ENCODE measurements around the gene CHST10. TPM values are rescaled to one million over a fixed set of nuclear protein-coding genes. Genes with fewer than 3 reads are reported as not detected.

Gene CHST10
- total and polyA plus RNA-seq, 12 donors = 5.1 to 11.8 (median 8.9) TPM

DNA sequence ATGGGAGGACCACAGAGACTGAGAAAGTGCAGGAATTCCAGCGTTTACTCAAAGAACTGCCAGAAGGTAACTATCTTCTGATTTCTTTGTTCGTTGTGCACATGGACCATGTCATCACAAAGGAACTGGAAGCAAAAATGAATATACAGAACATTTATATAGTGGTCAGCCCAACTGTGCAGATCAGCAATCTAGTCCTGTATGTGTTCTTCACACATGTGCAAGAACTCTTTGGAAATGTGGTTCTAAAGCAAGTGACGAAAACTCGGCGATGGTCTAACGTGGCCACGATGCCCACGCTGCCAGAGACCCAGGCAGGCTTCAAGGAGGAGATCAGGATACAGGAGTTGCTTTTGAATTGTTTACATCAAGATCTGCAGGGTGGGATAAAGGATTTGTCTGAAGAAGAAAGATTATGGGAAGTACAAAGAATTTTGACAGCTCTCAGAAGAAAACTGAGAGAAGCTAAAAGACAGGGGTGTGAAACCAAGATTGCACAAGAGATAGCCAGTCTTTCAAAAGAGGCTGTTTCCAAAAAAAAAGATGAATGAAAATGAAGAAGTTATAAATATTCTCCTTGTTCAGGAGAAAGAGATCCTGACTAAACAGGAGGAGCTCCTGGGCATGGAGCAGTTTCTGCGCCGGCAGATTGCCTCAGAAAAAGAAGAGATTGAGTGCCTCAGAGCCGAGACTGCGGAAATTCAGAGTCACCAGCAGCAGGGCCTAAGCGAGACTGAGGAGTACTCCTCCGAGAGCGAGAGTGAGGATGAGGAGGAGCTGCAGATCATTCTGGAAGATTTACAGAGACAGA lies 8.3 kb upstream of the CHST10 start:
- DNase-seq = no peak
- Histone ChIP-seq H3K27ac (no peak overlapping the region), H3K27me3 (peaks cover 0 to 5% (median 0%) of the 10 kb centered on the region in 7 donors), H3K4me1 (peaks cover 0 to 3% (median 0%) of the 10 kb centered on the region in 9 donors), H3K4me3 (no peak overlapping the region), H3K36me3 (no peaks in the 10 kb centered on the region), H3K9me3 (peaks cover 0 to 6% (median 0%) of the 10 kb centered on the region in 11 donors)
- intact Hi-C loops (cut with DNase I) = loop anchor here in 3 of 10 donors (10.0 kb wide), 2 partner anchors 129 to 139 kb away; partner anchors contain the start of gene PDCL3 (in 1 of the 3)
- ATAC-seq = no peak
- WGBS, 2 donors = 83 to 89% methylated on average over 15 of the region's 15 CpGs
- TF ChIP-seq, protein P1, sequence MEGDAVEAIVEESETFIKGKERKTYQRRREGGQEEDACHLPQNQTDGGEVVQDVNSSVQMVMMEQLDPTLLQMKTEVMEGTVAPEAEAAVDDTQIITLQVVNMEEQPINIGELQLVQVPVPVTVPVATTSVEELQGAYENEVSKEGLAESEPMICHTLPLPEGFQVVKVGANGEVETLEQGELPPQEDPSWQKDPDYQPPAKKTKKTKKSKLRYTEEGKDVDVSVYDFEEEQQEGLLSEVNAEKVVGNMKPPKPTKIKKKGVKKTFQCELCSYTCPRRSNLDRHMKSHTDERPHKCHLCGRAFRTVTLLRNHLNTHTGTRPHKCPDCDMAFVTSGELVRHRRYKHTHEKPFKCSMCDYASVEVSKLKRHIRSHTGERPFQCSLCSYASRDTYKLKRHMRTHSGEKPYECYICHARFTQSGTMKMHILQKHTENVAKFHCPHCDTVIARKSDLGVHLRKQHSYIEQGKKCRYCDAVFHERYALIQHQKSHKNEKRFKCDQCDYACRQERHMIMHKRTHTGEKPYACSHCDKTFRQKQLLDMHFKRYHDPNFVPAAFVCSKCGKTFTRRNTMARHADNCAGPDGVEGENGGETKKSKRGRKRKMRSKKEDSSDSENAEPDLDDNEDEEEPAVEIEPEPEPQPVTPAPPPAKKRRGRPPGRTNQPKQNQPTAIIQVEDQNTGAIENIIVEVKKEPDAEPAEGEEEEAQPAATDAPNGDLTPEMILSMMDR (IDR thresholded peaks at IDR 0.05) = no peak

DNA sequence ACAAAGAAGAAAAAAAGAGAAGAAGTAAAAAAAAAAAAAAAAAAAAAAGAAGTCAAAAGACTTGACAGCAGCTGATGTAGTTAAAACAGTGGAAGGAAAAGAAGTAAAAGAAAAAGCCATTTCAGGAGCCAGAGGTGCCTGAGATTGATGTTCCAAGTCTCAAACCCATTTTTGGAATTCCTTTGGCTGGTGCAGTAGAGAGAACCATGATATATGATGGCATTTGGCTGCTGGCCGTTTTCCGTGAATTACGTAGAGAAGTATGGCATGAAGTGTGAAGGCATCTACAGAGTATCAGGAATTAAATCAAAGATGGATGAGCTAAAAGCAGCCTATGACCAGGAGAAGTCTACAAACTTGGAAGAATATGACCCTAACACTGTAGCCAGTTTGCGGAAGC lies 7.6 kb upstream of the CHST10 start:
- DNase-seq = no peak
- Histone ChIP-seq H3K36me3 (no peaks in the 10 kb centered on the region), H3K27ac (no peak overlapping the region), H3K27me3 (peaks cover 0 to 5% (median 0%) of the 10 kb centered on the region in 7 donors), H3K4me3 (no peak overlapping the region), H3K4me1 (peaks cover 0 to 3% (median 0%) of the 10 kb centered on the region in 9 donors), H3K9me3 (peaks cover 0 to under 1% (median 0%) of the 10 kb centered on the region in 11 donors)
- intact Hi-C loops (cut with DNase I) = loop anchor here in 3 of 10 donors (10.0 kb wide), 2 partner anchors 130 to 140 kb away; partner anchors contain the start of gene PDCL3 (in 1 of the 3)
- no peak for ATAC-seq
- TF ChIP-seq, protein P1 (IDR thresholded peaks at IDR 0.05) = no peak
- 85 to 86% methylated on average over 4 of the region's 4 CpGs for WGBS, 2 donors

DNA sequence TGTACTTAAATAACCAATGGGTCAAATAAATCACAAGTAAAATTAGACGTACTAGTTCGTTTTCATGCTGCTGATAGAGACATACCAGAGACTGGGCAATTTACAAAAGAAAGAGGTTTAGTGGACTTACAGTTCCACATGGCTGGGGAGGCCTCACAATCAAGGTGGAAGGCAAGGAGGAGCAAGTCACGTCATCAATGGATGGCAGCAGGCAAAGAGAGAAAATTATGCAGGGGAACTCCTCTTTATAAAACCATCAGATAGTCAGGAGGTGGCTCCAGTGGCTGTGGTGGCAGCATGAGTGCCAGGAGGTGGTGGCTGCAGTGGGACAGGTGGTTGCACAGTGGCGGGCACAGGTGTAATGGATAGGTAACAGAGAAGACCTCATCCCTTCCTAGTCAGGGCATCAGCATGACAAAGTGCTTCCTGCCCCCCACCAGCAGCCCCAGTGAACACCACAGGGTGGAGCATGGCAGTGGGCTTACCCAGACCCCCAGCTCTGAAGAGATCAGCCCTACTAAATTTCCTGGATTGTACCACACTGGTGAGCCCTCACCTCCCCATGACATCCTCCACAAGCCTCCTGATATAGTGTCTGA lies 6.9 kb upstream of the CHST10 start:
- TF ChIP-seq, protein P1 (IDR thresholded peaks at IDR 0.05) = no peak
- no peak for DNase-seq
- Histone ChIP-seq H3K4me3 (no peak overlapping the region), H3K27ac (no peak overlapping the region), H3K36me3 (no peaks in the 10 kb centered on the region), H3K27me3 (peaks cover 0 to 5% (median 0%) of the 10 kb centered on the region in 7 donors), H3K9me3 (no peaks in the 10 kb centered on the region), H3K4me1 (peaks cover 0 to 3% (median 0%) of the 10 kb centered on the region in 9 donors)
- WGBS, 2 donors = 83% methylated on average over 4 of the region's 4 CpGs
- ATAC-seq = no peak
- intact Hi-C loops (cut with DNase I) = loop anchor here in 4 of 10 donors (5.0 to 10.0 kb wide), 3 partner anchors 130 to 140 kb away; partner anchors contain the start of gene PDCL3 (in 2 of the 4)

DNA sequence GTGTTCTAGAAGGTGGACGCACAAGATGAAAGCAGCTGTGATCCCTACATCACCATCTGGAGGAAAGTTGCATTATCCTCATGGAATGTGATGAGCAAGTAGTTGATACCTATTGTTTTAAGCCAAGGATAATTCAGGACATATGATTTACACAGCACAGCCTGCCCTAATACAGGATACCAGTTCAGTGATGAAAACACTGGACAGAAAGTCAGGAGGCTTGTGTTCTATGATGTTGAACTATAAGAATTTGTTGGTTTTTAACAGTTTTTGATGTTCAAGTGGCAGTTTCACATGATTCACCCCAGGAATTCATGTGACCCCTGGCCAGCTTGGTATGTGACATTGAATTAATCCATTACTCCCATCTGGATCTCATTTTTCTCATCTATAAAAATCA lies 6.2 kb upstream of the CHST10 start:
- TF ChIP-seq, protein P1 (IDR thresholded peaks at IDR 0.05) = no peak
- DNase-seq = no peak
- intact Hi-C loops (cut with DNase I) = loop anchor here in 4 of 10 donors (5.0 to 10.0 kb wide), 3 partner anchors 131 to 141 kb away; partner anchors contain the start of gene PDCL3 (in 2 of the 4)
- Histone ChIP-seq H3K36me3 (no peaks in the 10 kb centered on the region), H3K27ac (no peak overlapping the region), H3K27me3 (peaks cover 0 to 5% (median 0%) of the 10 kb centered on the region in 7 donors), H3K4me1 (peaks cover 0 to 3% (median 0%) of the 10 kb centered on the region in 9 donors), H3K9me3 (no peaks in the 10 kb centered on the region), H3K4me3 (no peak overlapping the region)
- 84 to 90% methylated on average over 1 of the region's 1 CpG for WGBS, 2 donors
- no peak for ATAC-seq
